Measurements from ENCODE around the gene PCCA.

The PCCA gene

DNA sequence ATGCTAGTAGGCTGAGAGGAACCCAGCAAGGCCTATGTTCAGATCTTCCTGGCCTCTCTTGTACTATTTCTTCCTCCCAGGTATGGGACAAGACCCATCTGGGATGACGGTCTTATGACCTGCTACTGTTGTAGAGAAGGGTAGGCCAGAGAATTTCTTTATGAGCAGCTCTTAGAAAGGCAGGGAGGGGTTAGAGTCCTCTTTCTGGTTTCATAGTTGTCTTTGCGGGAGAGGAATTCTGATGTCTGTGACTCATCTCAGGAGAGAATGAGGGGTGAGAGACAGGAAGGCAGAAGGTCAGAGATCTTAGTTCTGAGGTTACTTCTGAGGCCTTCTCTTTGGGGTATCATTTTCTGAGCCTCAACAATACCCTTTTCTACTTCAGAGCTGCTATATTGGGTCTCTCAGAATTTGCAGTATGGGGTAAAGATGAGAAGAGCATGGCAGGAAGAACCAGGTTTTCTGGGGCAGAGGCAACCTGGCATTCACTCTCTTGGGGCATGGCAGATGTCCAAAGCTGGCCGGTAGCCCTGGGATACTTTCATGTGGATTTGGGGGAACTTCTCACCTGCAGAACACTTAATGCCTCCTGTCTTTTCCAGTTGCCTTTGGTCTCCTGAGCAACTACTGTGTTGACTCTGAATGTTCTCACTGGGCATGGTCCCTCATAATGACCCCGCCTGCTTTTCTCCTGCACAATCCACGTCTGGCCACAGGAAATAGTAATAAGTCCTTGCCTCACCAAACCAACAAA, 345.3 kb downstream of the PCCA start:
- DNase-seq: no peak

DNA sequence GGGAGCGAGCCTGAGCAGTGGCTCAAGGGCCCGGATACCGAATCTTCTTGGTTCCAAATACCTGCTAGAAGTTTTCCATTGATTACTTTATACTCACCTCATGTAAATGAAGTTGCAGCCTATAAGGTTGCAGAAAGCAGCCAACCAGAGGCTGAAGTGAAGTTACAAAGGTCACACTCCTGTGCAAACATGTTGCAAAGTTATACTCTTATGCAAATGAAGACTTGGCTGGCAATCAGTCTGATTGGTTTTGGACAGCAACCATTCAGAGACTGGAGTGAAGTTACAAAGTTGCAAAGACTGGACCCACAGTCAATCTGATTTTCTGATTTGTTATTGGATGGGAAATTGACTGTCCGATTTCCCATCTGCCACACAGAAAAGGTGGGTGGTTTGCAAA, 347.2 kb downstream of the PCCA start:
- DNase-seq: no peak

DNA sequence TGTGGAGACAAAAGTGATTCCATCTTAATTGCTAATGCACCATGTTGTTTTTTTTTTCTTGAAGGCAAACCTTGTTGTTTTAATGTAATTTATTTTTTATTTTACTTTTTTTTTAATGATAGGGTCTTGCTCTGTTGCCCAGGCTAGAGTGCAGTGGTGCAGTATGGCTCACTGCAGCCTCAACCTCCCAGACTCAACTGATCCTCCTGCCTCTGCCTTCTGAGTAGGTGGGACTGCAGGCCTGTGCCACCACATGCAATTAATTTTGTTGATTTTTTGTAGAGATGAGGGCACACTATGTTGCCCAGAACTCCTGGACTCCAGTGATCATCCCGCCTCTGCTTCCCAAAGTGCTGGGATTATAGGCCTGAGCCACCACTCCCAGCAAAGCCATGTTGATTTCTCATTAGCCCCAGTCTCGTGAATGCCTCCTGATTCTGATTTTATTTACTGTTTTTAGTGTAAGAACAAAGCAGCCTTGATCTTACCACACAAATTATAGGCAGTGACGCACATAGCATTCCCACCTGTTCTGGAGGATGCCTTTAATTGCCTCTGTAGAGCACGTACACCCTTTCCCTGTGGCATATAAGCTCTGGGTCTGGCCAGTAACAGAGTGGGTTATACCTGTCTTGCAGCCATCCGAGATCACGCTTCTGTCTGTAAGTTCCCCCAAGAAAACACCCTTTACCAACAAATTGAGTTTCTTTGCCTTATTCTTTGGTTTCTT, 349.3 kb downstream of the PCCA start:
- DNase-seq: no peak

- no peak for DNase-seq
Observed at GRCh38 chr13:100439247-100439970, 350.5 kb downstream of the PCCA start.

GRCh38 chr13:100440751-100441425, 352.0 kb downstream of the PCCA start:
- no peak for DNase-seq

GRCh38 chr13:100442095-100442832, 353.4 kb downstream of the PCCA start:
- no peak for DNase-seq

- no peak for DNase-seq
Observed at GRCh38 chr13:100443278-100443997, 354.5 kb downstream of the PCCA start.

DNA sequence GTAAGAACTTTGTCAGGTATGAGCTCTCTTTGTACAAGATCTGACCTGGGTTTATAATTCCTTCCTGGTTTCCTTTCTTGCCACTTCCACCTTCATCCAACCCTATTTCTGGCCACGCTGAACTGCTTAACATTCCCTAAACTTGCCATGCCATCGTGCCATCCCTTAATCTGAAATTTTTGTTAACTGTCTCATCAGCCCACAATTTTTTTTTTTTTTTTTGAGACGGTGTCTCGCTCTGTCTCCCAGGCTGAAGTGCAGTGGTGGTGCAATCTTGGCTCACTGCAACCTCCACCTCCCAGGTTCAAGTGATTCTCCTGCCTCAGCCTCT, 355.1 kb downstream of the PCCA start:
- no peak for DNase-seq

DNA sequence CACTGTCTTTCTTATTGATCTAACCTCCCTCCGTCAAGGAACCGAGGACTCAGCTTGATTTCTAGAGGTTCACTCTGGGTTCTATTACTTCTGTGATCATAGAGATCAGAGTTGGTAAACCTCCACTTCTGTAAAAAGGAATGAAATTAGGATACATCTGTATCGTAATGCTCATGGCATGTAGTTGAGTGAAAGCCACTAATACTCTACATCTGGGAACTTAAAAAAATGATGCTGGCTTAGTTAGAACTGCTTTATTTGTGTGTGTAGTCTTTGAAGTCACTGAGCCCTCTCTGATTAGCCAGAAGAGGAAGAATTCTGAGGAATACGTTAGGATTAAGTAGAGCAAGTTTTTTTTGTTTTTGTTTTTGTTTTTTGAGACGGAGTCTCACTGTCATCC, 358.9 kb downstream of the PCCA start:
- DNase-seq: no peak

DNA sequence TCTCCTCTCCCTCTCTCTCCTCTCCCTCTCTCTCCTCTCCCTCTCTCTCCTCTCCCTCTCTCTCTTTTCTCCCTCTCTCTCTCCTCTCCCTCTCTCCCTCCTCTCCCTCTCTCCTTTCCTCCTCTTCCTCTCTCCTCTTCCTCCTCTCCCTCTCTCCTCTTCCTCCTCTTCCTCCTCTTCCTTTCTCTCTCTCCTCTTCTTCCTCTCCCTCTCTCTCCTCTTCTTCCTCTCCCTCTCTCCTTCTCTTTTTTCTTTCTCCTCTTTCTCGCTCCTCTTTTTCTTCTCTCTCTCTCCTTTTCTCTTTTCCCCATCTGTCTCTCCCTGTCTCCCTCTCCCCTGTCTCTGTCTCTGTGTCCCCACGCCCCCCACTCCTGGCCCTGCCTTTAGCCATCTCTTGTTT, 363.0 kb downstream of the PCCA start:
- no peak for DNase-seq

DNA sequence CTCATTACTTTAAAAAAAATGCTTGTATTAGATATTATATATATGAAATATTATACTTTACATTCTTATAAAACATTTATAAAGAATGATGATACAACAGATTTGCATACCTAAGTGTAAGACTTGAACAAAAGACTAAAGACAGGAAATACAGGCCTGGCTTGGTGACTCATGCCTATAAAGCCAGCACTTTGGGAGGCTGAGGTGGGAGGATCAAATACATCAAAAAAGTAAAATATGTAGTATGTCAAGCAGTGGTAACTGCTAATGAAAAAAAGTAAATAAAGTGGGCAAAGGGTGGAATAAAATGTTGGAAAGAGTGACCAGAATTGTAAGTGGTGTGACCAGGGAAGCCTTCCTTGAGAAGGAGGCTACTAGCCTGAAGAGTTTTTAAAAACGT, 366.0 kb downstream of the PCCA start:
- DNase-seq: no peak

DNA sequence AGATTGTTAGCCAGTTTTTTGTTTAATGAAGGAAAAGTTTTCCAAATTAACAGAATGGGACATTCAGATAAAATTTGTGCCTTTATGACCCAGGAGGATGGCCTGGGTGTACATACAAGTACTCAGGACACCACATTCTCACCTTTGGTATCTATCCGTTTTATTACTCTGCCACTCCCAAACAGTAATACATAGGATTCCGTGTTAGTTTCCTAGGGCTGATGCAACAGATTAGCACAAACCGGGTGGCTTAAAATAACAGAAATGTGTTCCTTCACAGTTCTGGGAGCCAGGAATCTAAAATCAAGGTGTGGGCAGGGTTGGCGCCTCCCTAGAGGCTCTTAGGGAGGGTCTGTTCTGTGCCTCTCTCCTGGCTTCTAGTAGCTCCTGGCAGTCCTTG, 369.8 kb downstream of the PCCA start:
- no peak for DNase-seq

GRCh38 chr13:100459747-100460146, 370.9 kb downstream of the PCCA start:
- DNase-seq: no peak

DNA sequence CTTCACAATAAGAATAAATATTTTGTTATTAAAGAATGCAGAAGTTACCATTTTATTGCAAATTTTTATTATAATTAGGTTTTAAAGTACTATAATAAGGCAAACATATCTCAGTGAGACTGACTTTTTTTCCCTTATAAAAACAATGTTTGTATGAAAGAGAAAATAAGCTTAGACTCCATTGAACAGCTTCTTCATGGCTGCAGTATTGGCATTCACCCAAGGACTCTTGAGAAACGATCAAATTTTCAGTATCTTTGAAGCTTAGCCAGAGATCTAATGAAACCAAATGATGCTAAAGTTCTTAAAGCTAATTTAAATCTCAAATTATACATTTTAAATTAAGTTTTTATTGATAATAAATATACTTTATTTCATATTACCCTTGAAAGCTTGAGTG, 371.4 kb downstream of the PCCA start:
- DNase-seq: no peak

- no peak for DNase-seq
Observed at GRCh38 chr13:100460791-100461190, 371.9 kb downstream of the PCCA start.

DNA sequence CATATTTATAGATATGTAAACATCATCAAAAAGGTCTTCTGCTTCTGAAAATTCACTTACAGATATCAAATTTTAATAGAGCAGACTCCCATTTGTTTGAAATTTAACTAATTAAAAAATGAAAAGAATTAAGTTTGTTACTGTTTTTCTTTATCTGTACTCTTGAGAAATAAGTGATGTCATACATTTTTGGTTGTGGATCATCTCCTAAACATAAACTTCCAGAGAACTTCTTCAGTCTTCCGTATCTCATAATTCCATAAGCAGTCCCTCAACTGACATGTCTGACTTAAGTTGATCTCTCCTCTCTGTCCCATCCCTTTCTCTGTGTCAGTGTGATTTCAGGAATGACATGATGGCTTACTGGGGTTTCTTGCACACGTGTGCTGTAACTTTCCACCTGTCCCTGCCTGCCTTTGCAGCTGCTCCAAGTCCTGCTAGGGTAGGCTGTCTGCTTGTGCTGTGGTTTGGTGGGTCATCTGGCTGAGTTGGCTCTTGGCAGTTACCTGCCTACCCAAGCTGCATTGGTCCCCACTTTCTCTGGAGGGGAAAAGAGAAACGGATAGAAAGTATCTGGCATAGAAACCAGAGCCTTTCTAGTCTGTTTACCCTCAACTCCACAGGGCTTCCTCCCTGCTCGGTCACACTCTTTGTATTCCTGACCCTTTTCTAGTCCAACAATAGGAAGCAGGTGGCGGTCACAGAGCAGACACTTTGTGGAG, 372.6 kb downstream of the PCCA start:
- no peak for DNase-seq

- DNase-seq: no peak
Observed at GRCh38 chr13:100464006-100464405, 375.1 kb downstream of the PCCA start.

DNA sequence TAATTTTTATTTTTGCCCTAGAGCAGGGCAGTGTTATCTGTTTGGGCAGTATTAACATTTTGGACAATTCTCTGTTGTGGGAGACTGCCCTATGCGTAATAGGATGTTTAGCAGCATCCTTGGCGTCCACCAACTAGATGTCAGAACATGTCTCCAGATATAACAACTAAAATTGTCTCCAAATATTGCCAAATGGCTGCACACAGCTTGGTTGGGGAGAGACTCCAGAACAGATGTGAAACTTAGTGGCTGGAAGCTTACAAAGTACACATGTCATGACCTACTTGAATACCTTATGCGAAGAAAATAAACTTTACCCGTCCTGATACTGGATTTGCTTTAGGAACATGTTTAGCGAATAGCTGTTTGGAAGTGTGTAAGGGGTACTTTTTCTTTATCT, 376.7 kb downstream of the PCCA start:
- no peak for DNase-seq

DNA sequence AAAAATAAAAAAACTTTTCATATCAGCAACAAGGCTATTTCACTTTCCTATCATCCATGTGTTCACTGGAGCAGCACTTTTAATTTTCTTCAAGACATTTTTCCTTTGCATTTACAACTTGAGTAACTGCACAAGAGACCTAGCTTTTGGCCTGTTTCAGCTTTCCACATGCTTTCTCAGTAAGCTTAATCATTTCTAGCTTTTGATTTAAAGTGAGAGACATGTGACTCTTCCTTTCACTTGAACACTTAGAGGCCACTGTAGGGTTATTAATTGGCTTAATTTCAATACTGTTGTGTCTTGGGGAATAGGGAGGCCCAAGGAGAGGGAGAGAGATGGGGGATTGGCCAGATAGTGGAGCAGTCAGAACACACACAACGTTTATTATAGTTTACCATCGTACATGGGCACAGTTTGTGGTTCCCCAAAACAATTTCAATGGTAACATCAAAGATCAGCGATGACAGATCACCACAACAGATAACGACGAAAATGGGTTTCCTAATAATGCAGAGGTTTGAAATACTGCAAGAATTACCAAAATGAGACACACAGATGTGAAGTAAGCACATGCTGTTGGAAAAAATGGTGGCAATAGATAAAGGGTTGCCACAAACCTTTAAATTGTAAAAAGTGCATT, 382.1 kb downstream of the PCCA start:
- no peak for DNase-seq

DNA sequence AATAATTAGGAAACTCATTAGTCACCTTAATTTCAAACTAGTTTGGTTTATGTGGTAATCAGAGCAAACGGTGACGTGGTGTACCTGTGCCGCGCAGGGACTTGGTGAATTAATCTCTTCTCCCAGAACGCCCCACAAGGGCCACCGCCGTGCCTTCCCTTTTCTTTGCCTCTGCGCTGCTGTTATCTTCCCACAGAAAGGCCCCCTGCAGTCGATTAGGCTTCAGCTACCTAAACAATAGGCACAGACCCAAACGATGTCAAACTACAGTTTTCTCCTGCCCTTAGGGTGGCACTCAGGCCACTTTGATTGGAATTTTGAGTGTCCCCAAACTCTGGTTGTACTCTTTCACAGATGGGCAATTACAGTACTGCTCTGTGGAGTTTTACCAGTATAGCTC, 384.2 kb downstream of the PCCA start:
- DNase-seq: no peak

GRCh38 chr13:100473501-100474044, 384.7 kb downstream of the PCCA start:
- DNase-seq: no peak
